Suppressor macrophage treated with lipopolysaccharide for 1 hour (primary cell): ENCODE data around the gene GPR39.

Experiments used
- DNase-seq, 3 donors: peaks; one replicate each; pipeline ENCODE4 v3.0.0-alpha.2; 2020 to 2022

Gene GPR39

DNA sequence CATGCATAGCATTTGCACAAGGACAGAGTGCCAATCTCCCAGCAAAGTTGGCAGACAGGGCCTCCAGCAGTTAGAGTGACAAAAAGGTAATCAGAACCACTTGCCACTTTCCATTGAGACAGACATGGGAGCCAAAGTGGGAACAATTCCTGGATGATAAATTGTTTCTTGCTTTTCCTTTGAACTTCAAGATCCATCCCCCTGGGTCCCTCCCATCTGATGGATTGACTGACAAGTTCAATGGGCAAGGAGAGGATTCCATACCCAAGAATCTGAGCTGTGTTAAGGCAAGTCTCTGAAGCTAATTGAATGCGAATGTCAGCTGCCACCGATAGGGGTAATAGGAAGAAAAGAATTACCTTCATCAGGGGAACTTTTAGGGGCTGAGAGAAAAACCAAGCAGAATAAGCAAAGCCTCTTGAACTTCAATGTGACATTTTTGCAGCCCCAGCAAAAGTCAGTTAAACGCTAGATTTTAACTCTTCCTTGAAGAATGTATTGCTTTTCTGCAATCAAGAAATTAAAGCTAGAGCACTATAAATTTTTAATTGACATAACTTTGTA is 156.9 kb downstream of the GPR39 start:
- no peak for DNase-seq

- peak; percentile 72 to 94 (median 93) for DNase-seq
Measured at GRCh38 chr2:132577686-132578085, 161.1 kb downstream of the GPR39 start.

DNA sequence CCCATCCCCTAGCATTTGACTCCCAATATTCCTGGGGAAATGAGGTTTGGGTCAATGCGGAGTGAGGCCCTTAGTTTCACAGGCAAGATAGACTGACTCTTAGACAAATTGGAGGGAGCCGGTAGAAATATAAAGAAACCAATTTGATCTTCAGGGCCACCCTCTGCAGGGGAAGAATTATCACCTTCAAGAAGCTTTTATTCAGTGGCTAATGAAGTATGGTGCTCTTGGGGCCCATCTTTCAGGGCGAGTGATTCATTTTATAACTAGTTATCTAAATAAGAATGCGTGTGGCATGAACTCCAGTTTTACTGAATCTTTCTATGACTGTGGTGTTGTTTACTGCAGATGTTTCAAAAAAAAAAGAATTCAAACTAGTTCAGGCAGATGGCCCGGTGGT is 165.0 kb downstream of the GPR39 start:
- no peak for DNase-seq

DNA sequence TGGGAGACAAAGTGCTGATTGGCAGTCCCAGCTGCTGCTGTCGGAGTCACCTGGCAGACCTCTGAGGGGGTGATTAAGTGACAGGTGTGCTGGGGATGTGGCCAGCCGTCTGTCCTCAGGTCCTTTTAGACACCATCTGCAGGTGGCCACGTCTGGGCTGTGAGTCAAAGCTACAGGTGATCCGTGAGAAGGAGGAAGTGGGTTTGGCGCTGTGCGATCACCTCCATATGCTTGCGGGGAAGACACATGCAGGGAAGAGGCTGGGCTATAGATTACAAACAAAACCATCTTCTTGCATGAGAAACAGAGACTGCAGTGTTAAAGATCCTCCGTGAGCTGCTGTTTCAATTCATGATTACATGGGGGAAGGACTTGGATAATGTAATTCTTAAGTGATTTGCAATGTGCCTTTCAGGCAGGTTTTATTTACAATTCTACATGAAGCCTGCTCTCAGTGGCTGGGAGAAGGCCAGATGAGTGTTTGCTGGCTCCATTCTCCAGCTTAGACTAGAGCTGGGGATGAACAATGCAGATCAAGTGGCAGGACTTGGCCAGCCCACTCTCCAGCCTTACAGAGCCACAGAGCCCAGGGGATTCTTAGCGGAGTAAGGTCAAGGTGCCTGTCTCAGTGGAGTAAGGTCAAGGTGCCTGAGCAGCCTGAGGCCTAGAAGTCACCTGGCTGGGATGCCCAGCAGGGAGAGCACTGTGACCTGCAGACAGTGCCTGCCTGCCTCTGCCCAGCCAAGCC is 165.6 kb downstream of the GPR39 start:
- DNase-seq = no peak

- no peak for DNase-seq
Measured at GRCh38 chr2:132583666-132584360, 167.2 kb downstream of the GPR39 start.

DNA sequence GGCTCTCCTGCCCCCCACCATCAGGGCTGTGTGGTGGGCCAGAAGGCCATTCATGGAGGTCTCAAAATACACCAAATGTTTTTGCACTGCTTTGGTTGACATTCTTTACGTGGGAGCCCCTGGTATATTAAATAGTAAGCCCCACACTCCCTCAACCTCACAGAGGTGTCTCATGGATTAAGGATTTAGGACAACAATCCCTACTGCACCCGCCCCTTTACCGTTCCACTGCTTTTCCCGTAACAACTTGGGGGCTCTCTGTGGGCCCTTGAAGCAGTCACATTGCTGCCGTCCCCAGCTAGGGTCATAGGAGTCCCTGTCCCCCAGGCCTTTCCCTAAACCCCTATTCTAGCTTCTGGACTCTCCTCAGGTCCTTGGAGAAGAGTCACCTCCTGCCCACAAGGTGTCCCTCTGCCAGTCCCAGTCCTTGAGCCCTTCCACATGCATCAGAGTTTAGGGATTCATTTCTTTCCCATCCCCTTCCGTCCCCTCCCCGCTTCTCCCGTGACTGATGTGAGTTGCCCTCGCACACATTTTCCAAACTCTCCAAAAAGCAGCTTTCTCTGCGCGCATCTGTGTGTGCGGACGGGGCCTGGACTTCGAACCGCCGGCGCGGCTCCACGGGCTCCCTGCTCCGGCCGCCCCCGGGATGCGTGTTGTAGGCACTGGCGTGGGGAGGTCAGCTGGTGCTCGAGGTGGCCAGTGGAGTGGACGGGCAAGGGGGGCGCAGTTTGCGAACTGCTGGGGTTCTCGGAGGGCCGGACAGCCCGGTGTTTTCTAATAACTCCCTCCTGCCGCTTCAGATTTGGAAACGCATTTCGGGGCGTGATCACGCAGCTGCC is 168.6 kb downstream of the GPR39 start:
- DNase-seq = no peak

GRCh38 chr2:132586101-132586511 is 169.5 kb downstream of the GPR39 start:
- DNase-seq = no peak

DNA sequence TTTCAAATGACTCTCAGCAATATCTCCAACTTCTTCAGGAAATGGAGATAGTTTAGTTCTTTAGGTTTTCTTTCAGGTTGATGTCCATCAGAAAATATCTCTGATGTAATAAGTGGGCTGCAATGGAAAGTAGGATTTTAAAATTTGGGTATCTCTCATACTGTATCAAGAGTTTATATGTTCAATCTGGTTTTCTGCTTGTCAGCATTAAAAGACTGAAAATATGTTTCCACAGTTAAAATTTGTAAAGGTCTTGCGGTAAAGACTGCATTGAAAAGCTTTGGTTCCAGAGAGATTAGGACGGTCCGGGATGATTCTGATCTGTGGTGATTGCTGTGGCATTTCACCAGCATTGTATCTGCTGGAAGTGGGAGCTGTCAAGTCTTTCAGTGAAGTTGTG is 170.2 kb downstream of the GPR39 start:
- no peak for DNase-seq

DNA sequence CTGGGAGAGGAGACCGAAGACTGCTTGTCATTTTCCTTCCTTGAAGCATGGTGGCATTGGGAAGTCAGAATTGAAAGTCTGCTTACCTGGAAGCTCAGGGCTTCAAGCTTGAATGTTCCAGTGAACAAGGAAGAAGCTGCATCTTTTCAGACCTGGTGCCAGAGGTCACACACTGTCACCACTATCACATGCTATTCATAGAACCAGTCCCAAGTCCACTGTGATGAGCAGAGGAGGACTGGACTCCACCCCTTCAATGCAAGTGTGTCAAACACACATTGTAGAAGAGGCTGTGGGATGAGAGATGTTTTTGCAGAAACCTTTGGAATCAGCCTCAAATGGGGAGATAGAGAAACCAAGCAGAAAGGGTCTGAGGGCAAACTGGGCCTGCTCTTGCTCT is 172.0 kb downstream of the GPR39 start:
- DNase-seq = no peak

GRCh38 chr2:132589111-132589830 is 172.7 kb downstream of the GPR39 start:
- no peak for DNase-seq

DNA sequence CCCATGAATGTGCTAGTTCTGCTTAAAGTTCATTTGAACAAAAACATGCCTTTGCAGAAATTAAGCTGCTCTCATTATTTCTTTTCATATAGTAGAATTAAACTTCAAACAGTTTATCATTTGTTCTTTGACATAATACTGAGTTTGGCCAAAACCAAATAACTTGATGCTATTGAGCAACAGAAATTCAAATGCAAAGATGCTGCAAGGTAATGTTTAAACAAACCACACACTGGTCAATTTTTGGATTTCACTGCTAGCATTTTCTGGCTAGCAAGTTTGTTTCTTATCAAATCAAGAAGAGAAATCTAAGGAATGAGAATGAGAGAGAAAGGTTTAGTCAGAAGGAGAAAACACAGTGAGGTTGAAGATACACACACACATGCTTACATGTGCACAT is 173.4 kb downstream of the GPR39 start:
- DNase-seq = no peak

DNA sequence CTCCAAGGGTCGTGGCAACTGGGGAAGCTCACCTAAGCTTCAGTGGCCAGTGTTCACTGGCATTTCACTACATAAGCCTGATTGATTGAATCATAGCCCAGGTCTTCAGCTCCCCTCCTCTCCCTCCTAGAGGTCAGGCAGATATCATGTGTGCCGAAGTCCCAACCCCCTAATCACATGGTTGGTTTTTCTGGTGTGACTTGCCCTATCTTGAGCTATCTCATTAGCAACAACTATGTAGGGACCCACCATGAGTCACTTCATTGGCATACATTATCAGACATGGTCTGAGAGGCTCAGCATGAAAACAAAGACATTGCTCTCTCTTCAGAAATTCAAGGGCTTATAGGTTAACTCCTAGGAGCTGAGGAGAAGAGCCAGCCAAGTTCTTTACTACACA is 176.6 kb downstream of the GPR39 start:
- no peak for DNase-seq

DNA sequence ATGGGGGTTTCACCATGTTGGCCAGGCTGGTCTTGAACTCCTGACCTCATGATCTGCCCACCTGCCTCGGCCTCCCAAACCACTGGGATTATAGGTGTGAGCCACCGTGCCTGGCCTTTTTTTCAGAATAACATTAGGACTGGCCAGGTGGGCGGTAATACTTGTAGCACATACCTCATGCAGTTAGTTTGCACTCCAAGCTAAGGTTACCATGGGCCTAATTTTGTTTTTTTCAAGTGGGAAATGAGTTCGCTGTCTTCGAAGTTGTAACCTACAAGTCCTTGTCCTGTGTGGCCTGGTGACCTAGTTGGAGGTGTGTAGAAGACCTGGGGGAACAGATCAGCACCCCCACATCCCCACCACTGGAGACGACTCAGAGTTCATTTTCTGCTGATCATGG is 178.6 kb downstream of the GPR39 start:
- DNase-seq = no peak

- DNase-seq = no peak
Measured at GRCh38 chr2:132595693-132596092, 179.1 kb downstream of the GPR39 start.

DNA sequence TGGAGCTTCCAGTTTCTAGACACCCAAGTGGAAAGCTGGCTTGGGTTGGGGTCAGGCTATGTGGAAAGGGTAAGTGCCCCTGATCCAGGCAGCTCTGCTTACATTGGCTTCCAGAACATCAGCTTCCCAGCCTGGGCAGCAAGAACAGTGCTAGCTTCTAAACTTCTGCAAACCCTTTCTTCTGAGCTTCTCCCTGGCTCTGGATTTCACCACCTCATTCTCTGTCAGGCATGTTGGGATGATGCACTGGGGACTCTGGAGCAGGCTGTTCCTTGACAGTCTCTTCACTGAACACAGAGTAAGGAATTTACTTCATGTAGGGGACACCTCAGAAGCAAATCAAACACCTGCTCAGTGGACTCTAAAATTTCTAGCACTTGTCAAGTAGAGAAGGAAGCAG is 180.6 kb downstream of the GPR39 start:
- no peak for DNase-seq

DNA sequence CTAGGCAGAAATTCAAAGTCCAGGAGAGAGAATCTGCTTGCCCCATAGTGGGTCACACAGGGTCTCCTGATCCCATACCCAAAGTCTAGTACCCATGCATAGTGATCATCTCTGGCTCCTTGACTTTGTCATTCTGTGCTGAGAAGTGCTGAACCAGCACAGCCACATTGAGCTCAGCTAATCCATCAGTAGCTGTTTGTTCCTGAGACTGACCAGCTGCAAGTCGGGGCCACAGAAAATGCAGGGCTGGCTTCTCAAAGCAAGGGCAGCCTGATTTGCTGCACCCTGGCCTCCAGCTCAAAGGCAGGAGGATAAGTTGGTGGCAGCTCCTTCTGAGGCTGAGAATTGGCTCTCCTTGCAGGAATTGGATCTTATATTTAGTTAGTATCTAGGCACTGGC is 181.2 kb downstream of the GPR39 start:
- DNase-seq = no peak

GRCh38 chr2:132598536-132598935 is 181.9 kb downstream of the GPR39 start:
- DNase-seq = no peak

DNA sequence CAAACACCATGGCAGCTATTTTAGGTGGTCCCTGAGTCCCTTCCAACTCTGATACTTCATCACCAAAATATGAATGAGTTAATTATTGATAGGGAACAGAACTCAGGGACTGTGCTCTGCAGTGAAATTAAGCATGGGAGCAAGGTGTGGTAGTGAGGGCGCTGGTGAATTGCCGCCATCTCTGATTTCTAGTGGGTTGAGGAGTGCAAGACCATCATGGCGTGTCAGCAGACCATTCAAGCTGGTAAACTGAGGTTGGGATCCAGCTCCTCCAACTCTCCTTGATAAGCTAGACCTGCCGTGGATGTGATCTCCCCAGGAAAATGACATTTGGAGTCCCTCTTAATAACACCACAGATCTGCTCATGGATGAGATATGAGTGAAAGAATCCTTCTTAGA is 183.0 kb downstream of the GPR39 start:
- DNase-seq = no peak

- DNase-seq = no peak
Measured at GRCh38 chr2:132604561-132604960, 188.0 kb downstream of the GPR39 start.

- no peak for DNase-seq
Measured at GRCh38 chr2:132605236-132606180, 188.9 kb downstream of the GPR39 start.

- no peak for DNase-seq
Measured at GRCh38 chr2:132606649-132607048, 190.0 kb downstream of the GPR39 start.
